CD14-positive monocyte (primary cell): Measurements from ENCODE around the gene DVL2. TPM values are rescaled to one million over a fixed set of nuclear protein-coding genes. Genes with fewer than 3 reads are reported as not detected.
"Not testable (repeated sequence)": the region's sequence is repeated elsewhere in the genome, so short reads cannot be mapped to it uniquely, and the experiment has no call there.

ENCODE experiments used
- DNase-seq, 3 donors: peaks; one replicate each; pipeline ENCODE4 v3.0.0-alpha.2; 2011 to 2022
- H2AFZ ChIP-seq: 2 replicates; pipeline ENCODE4 v1.6.0; 2012; ENCODE audit warnings: mild to moderate bottlenecking, low read depth, low read length, inconsistent platforms; ENCODE audit not compliant: insufficient read depth, poor library complexity, severe bottlenecking
- H3K27ac ChIP-seq, 2 donors: 1 replicate in 1 of 2; 2 replicates in 1 of 2; pipeline ENCODE4 v1.5.1; 2012 to 2013; ENCODE audit warnings: low read length in 2 of 2, control low read depth in 1 of 2, inconsistent platforms in 1 of 2, low read depth in 1 of 2, mild to moderate bottlenecking in 1 of 2
- H3K27me3 ChIP-seq, 2 donors: one replicate each; pipeline versions ENCODE4 v1.6.0 to v1.6.1; 2011 to 2013; ENCODE audit warnings: low read length in 2 of 2; ENCODE audit not compliant: control insufficient read depth in 2 of 2, insufficient read depth in 2 of 2
- H3K36me3 ChIP-seq, 2 donors: replicated peaks in 1 of 2; 1 replicate in 1 of 2; 2 replicates in 1 of 2; pipeline versions ENCODE4 v1.5.1 to v1.6.1; 2012 to 2013; ENCODE audit warnings: low read length in 2 of 2, control low read depth in 1 of 2, inconsistent platforms in 1 of 2, mild to moderate bottlenecking in 1 of 2; ENCODE audit not compliant: insufficient read depth in 2 of 2, control insufficient read depth in 1 of 2
- H3K4me1 ChIP-seq, 2 donors: 1 replicate in 1 of 2; 2 replicates in 1 of 2; pipeline versions ENCODE4 v1.5.1 to v1.6.1; 2012 to 2013; ENCODE audit warnings: low read length in 2 of 2, control low read depth in 1 of 2, inconsistent platforms in 1 of 2, mild to moderate bottlenecking in 1 of 2, moderate library complexity in 1 of 2; ENCODE audit not compliant: insufficient read depth in 2 of 2, control insufficient read depth in 1 of 2
- H3K4me2 ChIP-seq: replicated peaks from 2 replicates; pipeline ENCODE3; 2012; ENCODE audit warnings: low read length, moderate library complexity, mild to moderate bottlenecking; ENCODE audit not compliant: poor library complexity, severe bottlenecking; ENCODE audit errors: extremely low read depth
- H3K4me3 ChIP-seq, 3 experiments: fragments of 200-600 bp in 1 of 3; sonication (generic) in 1 of 3; replicated peaks in 1 of 3; 1 replicate in 2 of 3; 2 replicates in 1 of 3; pipeline ENCODE4 v1.5.1; 2011 to 2013; ENCODE audit warnings: low read length in 3 of 3, mild to moderate bottlenecking in 3 of 3, control low read depth in 2 of 3, low read depth in 2 of 3, inconsistent platforms in 1 of 3, moderate library complexity in 1 of 3
- H3K79me2 ChIP-seq: 2 replicates; pipeline ENCODE4 v1.6.0; 2012; ENCODE audit warnings: mild to moderate bottlenecking, control low read depth, inconsistent platforms, low read length, moderate library complexity; ENCODE audit not compliant: insufficient read depth
- H3K9ac ChIP-seq: 2 replicates; pipeline ENCODE4 v1.6.0; 2017; ENCODE audit warnings: low read length, mild to moderate bottlenecking; ENCODE audit not compliant: insufficient read depth, poor library complexity, severe bottlenecking
- H3K9me3 ChIP-seq, 2 donors: replicated peaks in 1 of 2; 1 replicate in 1 of 2; 2 replicates in 1 of 2; pipeline versions ENCODE4 v1.5.1 to v1.6.1; 2012 to 2013; ENCODE audit warnings: low read length in 2 of 2, control low read depth in 1 of 2; ENCODE audit not compliant: control insufficient read depth in 1 of 2, insufficient read depth in 1 of 2
- H4K20me1 ChIP-seq: 2 replicates; pipeline ENCODE4 v1.6.0; 2012; ENCODE audit warnings: mild to moderate bottlenecking, low read length, control low read depth, moderate library complexity; ENCODE audit not compliant: insufficient read depth
- H3K27ac Mint-ChIP-seq, 7 donors: one replicate each; pipeline ENCODE4 v1.8.0; 2020; ENCODE audit warnings: mild to moderate bottlenecking in 7 of 7, mixed read lengths in 7 of 7, moderate library complexity in 6 of 7, inconsistent platforms in 2 of 7
- H3K27me3 Mint-ChIP-seq, 3 donors: one replicate each; pipeline ENCODE4 v1.8.0; 2021 to 2022; ENCODE audit warnings: low read depth in 3 of 3, mild to moderate bottlenecking in 3 of 3, mixed read lengths in 3 of 3, moderate library complexity in 3 of 3, inconsistent platforms in 1 of 3
- H3K36me3 Mint-ChIP-seq, 2 donors: one replicate each; pipeline ENCODE4 v1.8.0; 2020; ENCODE audit warnings: mixed read lengths in 2 of 2, inconsistent platforms in 1 of 2, mild to moderate bottlenecking in 1 of 2
- H3K4me1 Mint-ChIP-seq: one replicate; pipeline ENCODE4 v1.8.0; 2020; ENCODE audit warnings: mild to moderate bottlenecking, mixed read lengths
- H3K4me3 Mint-ChIP-seq, 2 donors: one replicate each; pipeline ENCODE4 v1.8.0; 2020; ENCODE audit warnings: mild to moderate bottlenecking in 2 of 2, mixed read lengths in 2 of 2, moderate library complexity in 1 of 2
- H3K9me3 Mint-ChIP-seq, 7 donors: one replicate each; pipeline ENCODE4 v1.8.0; 2020 to 2022; ENCODE audit warnings: mixed read lengths in 7 of 7, mild to moderate bottlenecking in 6 of 7, moderate library complexity in 6 of 7, inconsistent platforms in 2 of 7
- WGBS: methylation state at CpG from one replicate; pipeline ENCODE4 v1.1.5; 2013; ENCODE audit warnings: missing lambda C conversion rate; ENCODE audit not compliant: insufficient coverage; 5-methylcytosine and 5-hydroxymethylcytosine counted together
- intact Hi-C, 2 donors: fragments of 100-400 bp; cut with micrococcal nuclease; formaldehyde crosslinking; loops; one replicate each; pipeline versions ENCODE4 v1.15.0 to v1.15.1; 2023
- polyA plus RNA-seq, 3 donors: library from polyadenylated mRNA; depleted of rRNA in 1 of 3; unstranded in 2 of 3; stranded (reverse) in 1 of 3; fragments of 300-500 nt in 2 of 3; fragments of >200 nt in 1 of 3; fragmentation: Illumina TruSeq in 2 of 3; gene quantifications; 1 replicate in 2 of 3; 2 replicates in 1 of 3; pipeline ENCODE4 v1.2.3, GENCODE V29; 2012 to 2021
- TF ChIP-seq, protein P1 (sequence below): fragments of 200-600 bp; IDR thresholded peaks from one replicate; pipeline ENCODE4 v1.8.0; 2022; ENCODE audit warnings: antibody characterized with exemption, mild to moderate bottlenecking

DVL2 gene
- polyA plus RNA-seq, 3 donors: 6.7 to 7.8 (median 7.0) TPM

DNA sequence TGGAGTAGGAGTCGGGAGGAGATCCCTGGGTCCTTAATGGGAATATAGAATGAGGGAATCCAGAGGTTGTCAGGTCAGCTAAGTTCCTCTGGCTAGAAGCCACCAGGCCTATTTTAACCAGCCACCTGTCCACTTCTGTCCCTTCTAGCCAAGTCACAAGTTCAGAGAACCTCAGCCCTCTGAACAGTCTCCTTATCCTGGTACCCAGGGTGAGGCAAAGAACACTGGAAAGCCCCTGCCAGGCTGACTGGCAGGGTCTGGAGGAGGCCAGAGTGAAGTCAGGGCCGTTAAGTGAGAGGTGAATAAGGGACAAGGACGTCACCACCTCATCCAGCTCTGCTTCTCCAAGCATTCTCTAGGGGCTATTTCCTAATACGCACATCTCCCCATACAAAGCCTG is 14.5 kb upstream of the DVL2 start:
- H4K20me1 ChIP-seq: peaks cover 5% of the 10 kb centered on the region
- H2AFZ ChIP-seq: no peak overlapping the region
- H3K4me2 ChIP-seq: no peak overlapping the region
- H3K27me3 Mint-ChIP-seq: no peaks in the 10 kb centered on the region
- no peak overlapping the region for H3K4me3 ChIP-seq
- H3K4me1 ChIP-seq: peaks cover 31 to 36% of the 10 kb centered on the region in 2 donors
- H3K27ac ChIP-seq: peak overlapping the region in 1 of 2 donors; percentile 9
- peak overlapping the region in 3 of 7 donors; percentile 4 to 95 (median 46) for H3K27ac Mint-ChIP-seq
- no peak overlapping the region for H3K9ac ChIP-seq
- H3K79me2 ChIP-seq: peaks cover 75% of the 10 kb centered on the region
- H3K36me3 Mint-ChIP-seq: peaks cover 26 to 40% of the 10 kb centered on the region in 2 donors
- H3K4me1 Mint-ChIP-seq: peaks cover 35% of the 10 kb centered on the region
- H3K9me3 Mint-ChIP-seq: no peaks in the 10 kb centered on the region
- no peaks in the 10 kb centered on the region for H3K9me3 ChIP-seq
- no peak overlapping the region for H3K4me3 Mint-ChIP-seq
- WGBS: 90% methylated on average over 2 of the region's 4 CpGs
- intact Hi-C loops: no loop called here
- peaks cover 28 to 30% of the 10 kb centered on the region in 2 donors for H3K36me3 ChIP-seq
- DNase-seq: no peak
- TF ChIP-seq, protein P1, sequence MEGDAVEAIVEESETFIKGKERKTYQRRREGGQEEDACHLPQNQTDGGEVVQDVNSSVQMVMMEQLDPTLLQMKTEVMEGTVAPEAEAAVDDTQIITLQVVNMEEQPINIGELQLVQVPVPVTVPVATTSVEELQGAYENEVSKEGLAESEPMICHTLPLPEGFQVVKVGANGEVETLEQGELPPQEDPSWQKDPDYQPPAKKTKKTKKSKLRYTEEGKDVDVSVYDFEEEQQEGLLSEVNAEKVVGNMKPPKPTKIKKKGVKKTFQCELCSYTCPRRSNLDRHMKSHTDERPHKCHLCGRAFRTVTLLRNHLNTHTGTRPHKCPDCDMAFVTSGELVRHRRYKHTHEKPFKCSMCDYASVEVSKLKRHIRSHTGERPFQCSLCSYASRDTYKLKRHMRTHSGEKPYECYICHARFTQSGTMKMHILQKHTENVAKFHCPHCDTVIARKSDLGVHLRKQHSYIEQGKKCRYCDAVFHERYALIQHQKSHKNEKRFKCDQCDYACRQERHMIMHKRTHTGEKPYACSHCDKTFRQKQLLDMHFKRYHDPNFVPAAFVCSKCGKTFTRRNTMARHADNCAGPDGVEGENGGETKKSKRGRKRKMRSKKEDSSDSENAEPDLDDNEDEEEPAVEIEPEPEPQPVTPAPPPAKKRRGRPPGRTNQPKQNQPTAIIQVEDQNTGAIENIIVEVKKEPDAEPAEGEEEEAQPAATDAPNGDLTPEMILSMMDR: no peak
- H3K27me3 ChIP-seq: no peaks in the 10 kb centered on the region

DNA sequence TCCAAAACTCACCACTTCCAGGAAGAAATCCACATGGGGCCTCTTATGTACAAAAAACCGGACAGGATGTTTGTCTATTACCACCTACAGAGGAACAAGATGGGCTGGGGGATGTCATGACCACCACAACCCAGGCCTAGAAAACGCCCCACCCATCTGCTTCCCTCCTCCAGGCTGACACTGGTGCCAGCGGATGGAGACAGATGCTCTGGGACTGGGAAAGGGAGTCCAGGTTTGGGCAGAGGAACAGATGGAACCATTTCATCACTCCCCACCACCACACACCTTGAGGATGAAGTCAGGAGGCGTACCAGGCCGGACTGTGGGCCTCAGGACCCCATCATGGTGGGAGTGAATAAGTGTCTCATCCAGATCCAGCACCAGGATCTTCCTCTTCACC is 12.5 kb upstream of the DVL2 start:
- Mint-ChIP-seq H3K4me1 (peaks cover 32% of the 10 kb centered on the region), H3K4me3 (no peak overlapping the region), H3K27ac (peak overlapping the region in 3 of 7 donors; percentile 33 to 62 (median 61)), H3K36me3 (peaks cover 24 to 40% of the 10 kb centered on the region in 2 donors), H3K27me3 (no peaks in the 10 kb centered on the region), H3K9me3 (peaks cover 0 to 4% (median 0%) of the 10 kb centered on the region in 7 donors)
- Histone ChIP-seq H3K36me3 (peaks cover 30% of the 10 kb centered on the region in 2 donors), H3K4me2 (no peak overlapping the region), H3K27me3 (no peaks in the 10 kb centered on the region), H3K9ac (no peak overlapping the region), H3K79me2 (peaks cover 76% of the 10 kb centered on the region), H2AFZ (no peak overlapping the region), H3K9me3 (no peaks in the 10 kb centered on the region), H4K20me1 (peaks cover 5% of the 10 kb centered on the region), H3K4me3 (no peak overlapping the region), H3K27ac (no peak overlapping the region), H3K4me1 (peaks cover 28 to 34% of the 10 kb centered on the region in 2 donors)
- DNase-seq: no peak
- TF ChIP-seq, protein P1: no peak
- intact Hi-C loops: no loop called here
- 100% methylated on average over 1 of the region's 5 CpGs for WGBS

DNA sequence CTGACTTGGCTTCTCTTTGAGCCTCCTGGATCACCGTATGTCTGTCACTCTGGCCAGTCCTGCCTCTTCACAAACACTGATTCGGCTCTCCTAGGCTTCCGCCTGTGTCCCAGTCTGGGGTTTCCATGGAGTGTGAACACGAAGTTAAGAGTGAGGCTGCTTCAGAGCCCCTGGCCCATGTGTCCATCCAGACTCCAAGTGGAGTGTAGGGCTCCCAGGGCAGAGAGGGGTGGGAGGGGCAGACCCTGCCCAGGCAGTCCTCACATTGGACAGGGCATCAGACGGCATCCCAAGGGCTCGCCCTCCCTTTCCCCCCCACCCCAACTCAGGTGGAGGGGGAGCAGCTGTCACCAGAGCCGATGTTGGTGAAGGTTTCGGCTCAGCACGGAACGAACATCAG is 9.5 kb upstream of the DVL2 start:
- Histone ChIP-seq H3K4me1 (peaks cover 24 to 31% of the 10 kb centered on the region in 2 donors), H3K79me2 (peaks cover 70% of the 10 kb centered on the region), H3K36me3 (peaks cover 34% of the 10 kb centered on the region in 2 donors), H3K4me3 (peak overlapping the region in 1 of 3 experiments; percentile 100), H2AFZ (peak overlapping the region; percentile 84), H3K27ac (peak overlapping the region in 1 of 2 donors; percentile 99)
- peak overlapping the region; percentile 72 to 100 (median 100) for H3K27ac Mint-ChIP-seq
- H3K4me3 Mint-ChIP-seq, H3K9ac ChIP-seq, H3K4me2 ChIP-seq, H3K9me3 ChIP-seq, intact Hi-C loops, H4K20me1 ChIP-seq, H3K9me3 Mint-ChIP-seq, DNase-seq, H3K27me3 ChIP-seq, H3K27me3 Mint-ChIP-seq: not testable (repeated sequence)
- H3K36me3 Mint-ChIP-seq: peaks cover 35 to 58% of the 10 kb centered on the region in 2 donors
- 60% methylated on average over 2 of the region's 10 CpGs for WGBS
- H3K4me1 Mint-ChIP-seq: peaks cover 29% of the 10 kb centered on the region
